GM13976 (cell line): ENCODE data around the gene AIF1.

Source experiments
- DNase-seq: peaks from one replicate; pipeline ENCODE4 v3.0.0; 2012; ENCODE audit warnings: low spot score
- CTCF ChIP-seq: IDR thresholded peaks from 2 replicates; pipeline ENCODE4 v1.5.1; 2012; ENCODE audit warnings: borderline replicate concordance, mild to moderate bottlenecking; ENCODE audit not compliant: insufficient read depth; ENCODE audit errors: extremely low read depth, missing control alignments, control extremely low read depth
- in situ Hi-C: fragments of 300-500 bp; cut with MboI; formaldehyde crosslinking; loops from one replicate; pipeline ENCODE4 v1.12.0; 2022; ENCODE audit warnings: low sequenced_read_pairs, mixed read lengths, inconsistent platforms; ENCODE audit not compliant: unreplicated experiment

AIF1 gene

GRCh38 chr6:31642798-31643570 is 27.9 kb downstream of the AIF1 start:
- DNase-seq, result no peak
- in situ Hi-C loops, result no loop called here
- no peak for TF ChIP-seq CTCF

GRCh38 chr6:31643818-31644454 is 28.9 kb downstream of the AIF1 start:
- in situ Hi-C loops, result no loop called here
- no peak for TF ChIP-seq CTCF
- no peak for DNase-seq

- DNase-seq, result no peak
- no peak for TF ChIP-seq CTCF
- in situ Hi-C loops, result no loop called here
Measured at GRCh38 chr6:31645325-31645724, 30.3 kb downstream of the AIF1 start.

- peak; percentile 73 for DNase-seq
- in situ Hi-C loops, result no loop called here
- no peak for TF ChIP-seq CTCF
Measured at GRCh38 chr6:31651602-31652191, 36.7 kb downstream of the AIF1 start.

GRCh38 chr6:31652925-31653724 is 38.1 kb downstream of the AIF1 start:
- in situ Hi-C loops, result no loop called here

More at GRCh38 chr6:31652925-31653724, 38.1 kb downstream of the AIF1 start:
- TF ChIP-seq CTCF, result no peak
- DNase-seq, result peak; percentile 92
